NK-92 (cell line): ENCODE data around the gene DAAM1.

Experiments used
- DNase-seq: peaks from one replicate; lab custom pipeline; 2025; ENCODE audit not compliant: unreplicated experiment; lab: John Stamatoyannopoulos, UW

DAAM1 gene

DNA sequence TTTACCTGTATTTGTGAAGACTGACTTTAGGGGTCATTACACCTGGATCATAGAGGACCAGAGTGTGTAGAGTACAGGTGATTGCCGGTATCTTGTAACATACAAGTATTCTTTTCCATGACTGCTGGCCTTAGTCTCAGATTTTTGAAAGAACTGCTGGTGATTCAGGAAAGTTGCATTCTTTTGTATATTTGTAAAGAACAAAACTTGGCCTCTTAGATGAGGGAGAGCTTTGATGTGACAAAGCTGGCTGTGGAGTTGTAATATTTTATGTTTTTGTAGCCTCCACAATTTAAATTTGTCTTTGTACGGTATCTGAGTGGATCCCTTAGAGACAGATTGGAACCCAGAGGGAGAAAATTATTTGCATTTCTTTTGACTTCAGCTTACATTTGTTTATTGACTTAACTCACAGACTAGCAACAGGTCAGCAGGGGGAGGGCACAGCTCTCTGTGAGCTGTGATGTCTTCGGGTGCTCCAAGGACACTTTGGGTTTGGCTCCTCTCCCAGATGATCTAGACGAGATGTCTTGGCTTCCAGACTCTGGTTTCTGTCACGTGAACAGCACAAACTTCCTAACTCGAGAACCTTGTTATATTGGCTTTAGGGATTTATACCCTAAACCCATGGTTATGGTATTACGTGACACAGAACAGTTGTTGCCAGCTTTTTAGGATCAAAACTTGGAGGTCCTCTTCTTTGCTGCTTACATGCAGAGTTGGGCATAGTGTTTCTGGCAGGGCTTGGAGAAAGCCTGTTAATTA, 65.9 kb downstream of the DAAM1 start:
- no peak for DNase-seq

DNA sequence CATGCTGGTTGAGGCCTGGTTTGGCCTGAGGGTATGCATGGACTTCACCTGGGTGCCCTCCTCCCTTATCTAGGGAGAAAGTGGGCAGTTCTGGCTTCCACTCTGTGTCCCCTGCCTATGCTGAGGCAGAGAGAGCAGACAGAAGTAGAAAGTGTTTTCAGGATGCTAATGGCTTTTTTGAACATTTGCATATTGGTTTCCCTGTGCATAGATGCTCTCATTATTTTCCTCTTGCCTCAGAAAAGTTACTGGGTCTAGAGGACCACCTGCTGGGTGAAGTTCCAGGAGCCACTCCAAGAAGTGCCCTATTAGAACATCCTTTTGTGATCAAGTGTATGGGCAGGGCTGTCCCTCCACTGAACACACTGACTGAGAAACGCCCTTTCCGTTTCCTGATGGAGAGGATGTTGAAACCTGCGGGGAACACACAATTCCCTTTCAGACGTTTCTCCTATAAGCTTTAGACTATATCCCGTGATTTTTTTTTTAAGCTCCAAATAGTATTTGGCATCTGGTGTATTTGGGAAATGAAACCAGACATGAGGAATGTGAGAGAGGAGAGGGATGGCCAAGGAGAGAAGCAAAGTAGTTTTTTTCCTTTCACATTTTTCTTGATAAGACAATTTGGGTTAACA, 66.6 kb downstream of the DAAM1 start:
- no peak for DNase-seq

DNA sequence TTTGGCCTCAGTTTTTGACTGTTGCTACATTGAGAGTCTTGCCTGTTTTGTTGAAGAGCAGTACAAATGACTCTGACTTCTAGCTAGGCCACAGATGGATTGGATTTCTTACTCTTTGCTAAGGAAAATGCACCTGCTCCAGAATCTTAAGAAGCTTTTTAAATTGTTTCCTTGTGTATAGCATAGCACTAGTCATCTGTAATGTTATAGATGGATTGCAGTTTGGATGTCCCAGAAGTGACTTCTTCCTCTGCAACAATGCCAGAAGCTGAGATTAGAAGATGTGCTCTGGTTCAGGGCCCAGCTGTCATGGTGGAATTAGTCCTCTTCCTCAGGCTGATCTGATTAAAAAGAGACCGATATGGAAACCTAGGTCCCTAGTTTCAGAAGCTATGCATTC, 67.9 kb downstream of the DAAM1 start:
- no peak for DNase-seq

DNA sequence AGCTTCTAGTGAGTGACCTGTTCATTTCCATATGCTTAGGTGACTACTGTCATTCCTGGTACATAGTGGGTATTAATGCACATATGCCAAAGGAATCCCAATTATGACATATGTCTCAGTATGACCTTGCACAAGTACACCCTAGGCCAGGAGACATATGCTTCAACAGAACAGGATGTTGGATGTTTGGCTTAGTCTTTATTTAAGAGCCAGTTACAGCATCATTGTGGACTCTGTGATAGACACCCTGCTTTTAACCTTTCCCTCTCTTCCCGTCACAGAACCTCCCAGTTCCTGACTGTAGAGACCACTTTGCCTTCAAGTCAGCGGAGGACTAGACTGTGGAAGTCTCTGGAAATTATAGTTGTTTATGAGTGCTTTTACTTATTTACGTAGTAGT, 72.9 kb downstream of the DAAM1 start:
- DNase-seq: no peak

DNA sequence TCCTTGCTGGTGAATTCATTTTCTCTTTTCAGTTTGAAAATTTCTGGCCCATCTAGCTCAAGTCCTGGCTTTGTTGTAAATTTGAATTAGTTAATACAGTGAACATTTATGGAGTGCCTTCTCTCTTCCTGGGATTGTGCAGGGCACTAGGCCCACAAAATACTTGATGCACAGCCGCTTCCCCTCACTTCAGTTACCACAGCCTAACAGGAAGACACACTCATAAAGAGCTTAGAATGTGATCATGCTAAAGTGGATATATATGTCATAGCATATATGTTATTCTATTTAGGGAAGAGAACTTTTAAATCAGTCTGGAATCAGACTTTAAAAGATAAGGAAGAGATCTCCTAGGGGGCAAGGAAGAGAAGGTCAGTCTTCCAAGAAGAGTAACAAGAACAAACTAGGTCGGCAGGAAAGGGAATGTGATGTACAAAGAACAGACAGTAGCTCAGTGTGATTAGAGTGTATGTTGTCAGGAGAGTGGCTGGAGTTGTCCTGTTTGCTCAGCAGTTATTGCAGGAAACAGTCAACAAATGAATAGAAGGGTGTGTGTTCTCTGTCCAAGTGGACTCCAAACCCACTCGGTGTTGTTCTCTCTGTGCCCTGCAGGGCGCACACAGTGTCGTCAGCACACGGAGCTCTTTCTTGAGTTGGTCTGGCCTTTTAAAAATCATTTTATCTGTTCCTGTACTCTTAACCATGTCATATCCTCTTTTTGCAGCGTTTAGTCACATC, 74.4 kb downstream of the DAAM1 start:
- DNase-seq: no peak

DNA sequence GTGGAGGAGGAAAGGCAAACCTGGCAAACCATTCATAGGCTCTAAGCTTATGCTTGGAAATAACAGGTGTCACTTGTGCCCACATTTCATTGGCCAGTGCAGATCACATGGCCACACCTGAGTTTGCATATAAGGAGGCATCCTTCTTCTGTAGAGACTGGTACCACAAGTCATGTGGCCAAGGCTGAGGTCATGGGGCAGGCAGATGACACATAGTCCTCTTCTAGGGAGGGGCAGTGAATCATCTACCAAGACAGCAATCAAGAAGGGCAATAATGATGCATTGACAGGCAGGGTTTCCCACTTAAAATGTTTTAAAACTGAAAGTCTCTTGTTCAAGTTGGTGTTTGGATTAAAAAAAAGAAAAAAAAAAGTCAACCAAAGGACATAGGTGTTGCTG, 77.3 kb downstream of the DAAM1 start:
- no peak for DNase-seq

DNA sequence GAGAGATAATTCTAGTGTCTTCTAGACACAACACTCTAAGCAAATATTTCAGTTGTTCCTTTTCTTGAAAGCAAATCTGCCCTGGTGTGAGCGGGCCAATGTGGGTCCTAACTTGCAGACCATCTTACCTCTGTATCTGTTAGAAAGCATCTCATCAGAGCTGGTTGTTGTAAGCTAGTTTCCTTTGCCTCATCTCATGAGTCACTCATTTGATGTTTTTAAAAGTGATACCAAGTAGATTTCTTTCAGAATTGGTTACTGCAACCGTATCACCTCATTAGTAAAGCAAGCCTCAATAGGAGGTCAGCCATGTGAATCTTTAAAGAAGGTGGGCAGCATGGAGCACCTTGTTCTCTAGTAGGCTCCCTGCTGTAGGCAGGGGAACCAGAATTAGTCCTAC, 78.6 kb downstream of the DAAM1 start:
- DNase-seq: no peak

DNA sequence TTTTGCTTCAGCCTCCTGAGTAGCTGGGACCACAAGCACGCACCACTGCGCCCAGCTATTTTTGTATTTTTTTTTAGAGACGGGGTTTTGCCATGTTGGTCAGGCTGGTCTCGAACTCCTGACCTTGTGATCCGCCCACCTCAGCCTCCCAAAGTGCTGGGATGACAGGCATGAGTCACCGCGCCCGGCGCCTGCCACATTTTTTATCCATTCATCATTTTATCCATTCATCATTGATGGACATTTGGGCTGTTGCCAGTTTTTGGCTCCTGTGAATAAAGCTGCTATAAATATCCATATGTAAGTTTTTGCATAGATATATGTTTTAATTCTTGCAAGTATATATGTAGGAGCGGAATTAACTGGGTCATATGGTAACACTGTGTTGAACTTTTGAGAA, 79.5 kb downstream of the DAAM1 start:
- DNase-seq: no peak

DNA sequence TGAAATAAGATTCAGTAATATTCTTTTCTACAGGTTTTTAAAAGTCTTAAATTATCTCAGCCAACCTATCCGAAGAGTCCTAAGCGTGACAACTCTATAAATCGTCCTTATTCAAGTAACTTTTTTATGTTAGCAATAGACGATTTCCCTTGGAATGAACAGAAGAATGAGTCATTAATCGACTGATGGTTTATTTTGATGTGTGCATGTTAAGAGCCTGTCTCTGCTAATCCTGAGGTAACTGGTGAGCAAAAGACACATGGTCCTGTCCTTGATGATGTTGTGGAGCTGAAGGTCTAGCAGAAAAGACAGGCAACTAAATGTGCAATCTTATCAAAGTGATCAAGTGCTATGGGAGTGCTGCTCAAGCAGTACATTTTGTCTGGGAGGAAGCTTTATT, 80.4 kb downstream of the DAAM1 start:
- DNase-seq: no peak

DNA sequence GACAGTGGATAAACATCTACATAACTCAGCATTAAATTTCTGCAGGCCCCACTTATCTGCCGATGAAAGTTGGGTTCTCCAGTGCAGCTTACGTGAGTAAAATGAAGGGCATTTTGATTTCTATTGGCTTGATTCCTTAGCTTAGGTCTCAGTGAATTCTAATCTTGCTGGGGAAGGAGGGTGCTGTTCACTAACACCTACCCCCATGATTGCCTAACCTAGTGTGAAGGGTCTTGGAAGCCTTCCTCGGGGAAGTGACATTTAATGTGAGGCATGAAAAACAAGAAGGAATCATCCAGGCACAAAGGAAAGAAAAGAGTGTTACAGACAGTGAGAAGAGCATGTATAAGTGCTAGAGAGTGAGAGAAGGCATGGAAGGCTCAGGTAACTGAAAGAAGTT, 81.0 kb downstream of the DAAM1 start:
- no peak for DNase-seq

DNA sequence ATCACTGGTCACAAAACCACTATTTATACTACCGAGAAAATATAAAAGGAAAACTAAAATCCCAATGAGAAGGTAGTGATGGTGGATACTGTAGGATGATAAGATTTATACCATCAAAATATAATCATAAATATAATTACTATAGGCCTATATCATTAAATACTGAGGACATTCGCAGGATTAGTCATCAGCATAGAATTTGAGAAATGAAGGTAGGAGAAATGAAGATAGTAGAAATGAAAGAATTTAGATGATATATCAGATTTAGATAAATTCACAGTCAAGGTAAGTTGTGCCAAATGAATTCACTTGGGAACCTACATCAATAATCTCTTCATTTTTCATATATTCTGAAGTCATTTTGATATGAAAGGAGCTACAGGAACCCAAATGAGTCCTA, 82.8 kb downstream of the DAAM1 start:
- DNase-seq: no peak

DNA sequence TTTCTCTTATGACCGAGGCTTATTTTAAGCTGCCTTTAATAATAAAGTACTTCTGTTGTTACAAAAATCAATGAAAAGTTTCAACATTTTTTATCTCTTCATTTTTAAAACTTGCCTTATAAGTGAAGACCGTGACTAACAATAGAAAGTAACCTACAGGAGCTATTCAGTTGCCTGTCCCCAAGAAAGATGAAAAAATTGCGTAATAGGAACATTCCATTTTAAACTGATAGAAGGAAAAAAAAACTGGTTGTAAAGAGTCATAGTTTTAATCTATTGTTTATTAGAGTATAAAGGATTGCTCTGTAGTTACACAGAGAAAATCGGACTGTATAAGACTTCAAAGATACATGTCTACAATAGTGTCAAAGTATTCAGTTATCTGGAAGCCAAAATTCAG, 83.3 kb downstream of the DAAM1 start:
- no peak for DNase-seq

DNA sequence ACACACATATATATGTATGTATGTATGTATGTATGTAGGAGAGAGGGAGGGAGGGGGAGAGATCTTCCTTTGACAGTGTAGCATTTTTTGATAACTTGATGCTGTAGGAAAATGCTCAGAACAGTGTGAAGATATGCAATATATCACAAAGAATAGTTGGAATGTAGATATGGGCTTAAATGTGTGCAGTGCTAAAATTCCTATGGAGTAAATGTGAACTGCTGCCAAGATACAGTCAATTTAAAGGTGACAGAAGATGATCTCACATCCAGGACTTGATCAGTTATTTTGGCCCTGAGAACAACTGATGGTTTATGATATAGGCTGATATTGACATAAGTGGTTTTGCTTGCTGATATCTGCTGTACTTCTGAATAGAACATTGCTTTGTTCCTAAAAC, 84.2 kb downstream of the DAAM1 start:
- no peak for DNase-seq

DNA sequence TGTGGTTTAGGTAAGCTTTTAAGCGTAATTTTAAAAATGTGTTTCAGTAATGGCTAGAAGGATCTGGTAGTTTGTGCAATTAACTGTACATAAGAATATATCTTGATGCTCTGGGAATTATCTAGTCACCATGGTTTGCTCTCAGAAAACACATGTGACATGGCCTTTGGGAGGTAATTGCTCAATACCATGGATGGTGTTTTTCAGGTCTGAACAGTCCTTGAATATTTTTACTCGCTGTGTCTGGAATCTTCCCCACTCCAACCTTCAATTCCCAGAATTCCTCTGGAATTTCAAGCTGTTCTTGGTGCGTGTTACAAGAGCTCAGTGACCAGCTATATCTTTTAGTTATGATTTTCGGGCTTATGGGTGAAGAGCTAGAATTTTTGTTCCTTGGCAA, 85.3 kb downstream of the DAAM1 start:
- no peak for DNase-seq

DNA sequence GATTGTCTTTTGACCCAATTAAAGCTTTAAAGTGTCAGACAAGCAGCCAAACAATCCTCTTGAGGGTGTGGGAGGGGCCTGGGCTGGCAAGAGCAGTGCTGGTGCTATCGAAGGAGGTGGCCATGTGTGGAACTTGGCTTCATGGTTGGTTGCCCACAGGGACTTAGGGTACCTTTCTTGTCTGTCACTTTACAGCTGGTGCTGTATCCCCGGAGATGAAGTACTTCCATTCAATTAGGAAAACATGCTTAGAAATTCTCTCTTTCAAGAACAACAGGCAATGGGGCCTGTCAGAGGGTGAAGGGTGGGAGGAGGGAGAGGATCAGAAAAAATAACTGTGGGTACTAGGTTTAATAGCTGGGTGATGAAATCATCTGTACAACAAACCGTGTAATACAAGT, 86.5 kb downstream of the DAAM1 start:
- no peak for DNase-seq

DNA sequence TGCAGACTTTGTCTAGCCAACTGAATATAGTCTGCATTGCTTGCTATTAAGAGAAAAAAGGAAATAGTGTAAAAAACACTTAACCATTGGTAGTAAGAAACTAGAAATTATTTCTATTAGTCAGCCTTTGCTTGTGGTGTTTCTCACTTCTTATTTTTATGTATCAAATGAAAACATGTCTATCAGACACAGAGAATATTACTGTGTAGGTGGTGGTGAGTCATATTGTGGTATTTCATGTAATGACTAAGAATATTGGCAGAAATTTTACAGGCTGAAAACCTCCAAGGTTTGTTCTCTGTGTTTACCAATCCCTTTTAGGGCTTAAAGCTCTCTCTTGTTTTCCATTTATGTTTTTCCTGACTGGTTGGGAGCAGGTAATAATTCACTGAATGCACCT, 87.2 kb downstream of the DAAM1 start:
- no peak for DNase-seq

DNA sequence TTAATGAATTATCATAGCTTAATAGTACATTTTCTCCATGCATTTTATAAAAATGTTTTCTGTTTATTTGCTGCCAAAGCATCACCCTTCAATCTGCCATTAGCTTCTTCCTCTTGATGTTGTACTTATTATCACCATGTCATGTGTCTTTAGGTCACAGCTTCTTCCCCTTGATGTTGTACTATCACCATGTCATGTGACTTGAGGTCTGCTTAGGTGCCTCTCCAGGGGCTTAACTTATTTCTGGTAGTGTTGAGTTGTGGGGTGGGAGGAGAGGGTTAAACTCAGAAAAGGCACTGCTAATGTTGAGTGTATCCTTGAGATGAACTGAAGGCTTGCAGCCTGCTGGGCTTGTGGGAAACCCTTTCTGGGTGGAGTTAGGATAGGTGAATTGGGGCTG, 87.8 kb downstream of the DAAM1 start:
- no peak for DNase-seq

DNA sequence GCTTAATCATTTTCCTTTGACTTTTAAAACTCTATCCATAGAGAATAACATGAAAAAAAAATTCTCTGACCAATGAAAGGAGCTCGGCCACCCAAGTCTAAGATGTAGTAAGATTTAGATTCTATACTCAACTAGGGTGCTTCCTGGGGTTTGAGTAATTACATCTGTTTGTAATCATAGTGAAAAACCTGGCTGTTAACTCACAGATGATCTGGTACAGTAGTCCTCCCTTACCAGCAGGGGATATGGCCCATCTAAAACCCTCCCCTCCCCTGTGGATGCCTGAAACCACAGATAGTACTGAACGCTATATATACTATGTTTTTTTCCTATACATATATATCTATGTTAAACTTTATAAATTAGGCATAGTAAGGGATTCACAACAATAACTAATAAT, 89.2 kb downstream of the DAAM1 start:
- no peak for DNase-seq

DNA sequence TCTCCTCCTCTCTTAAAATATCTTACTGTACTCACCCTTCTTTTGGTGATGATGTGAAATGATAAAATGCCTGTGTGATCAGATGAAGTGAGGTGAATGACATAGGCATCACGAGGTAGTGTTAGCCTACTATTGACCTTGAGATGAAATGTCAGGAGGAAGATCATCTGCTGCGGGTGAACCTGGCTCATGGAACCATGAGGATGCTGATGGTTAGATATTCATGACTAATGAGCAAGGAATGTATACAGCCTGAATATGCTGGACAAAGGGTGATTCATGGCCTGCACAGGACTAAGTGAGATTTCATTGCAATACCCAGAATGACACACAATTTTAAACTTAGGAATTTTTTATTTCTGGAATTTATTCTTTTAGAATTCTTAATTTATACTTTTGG, 89.6 kb downstream of the DAAM1 start:
- DNase-seq: no peak

DNA sequence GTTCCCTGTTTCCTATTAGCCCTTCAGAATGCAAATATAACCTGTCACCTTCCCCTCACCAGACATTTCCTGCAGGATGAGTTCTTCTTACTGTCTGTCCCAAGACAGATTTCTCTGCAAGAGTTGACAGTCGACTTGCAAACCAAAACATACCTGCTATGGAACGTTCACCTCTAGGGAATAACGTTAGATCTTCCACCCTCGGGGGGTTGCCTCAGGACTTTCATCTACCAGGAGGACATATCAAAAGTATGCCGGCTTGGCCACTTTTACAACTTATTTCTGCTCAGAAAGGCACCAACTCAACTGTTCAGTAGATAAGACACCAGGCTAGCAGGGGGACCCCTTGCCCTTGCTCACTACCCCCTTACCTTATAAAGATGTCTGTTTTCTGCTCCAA, 92.5 kb downstream of the DAAM1 start:
- no peak for DNase-seq

DNA sequence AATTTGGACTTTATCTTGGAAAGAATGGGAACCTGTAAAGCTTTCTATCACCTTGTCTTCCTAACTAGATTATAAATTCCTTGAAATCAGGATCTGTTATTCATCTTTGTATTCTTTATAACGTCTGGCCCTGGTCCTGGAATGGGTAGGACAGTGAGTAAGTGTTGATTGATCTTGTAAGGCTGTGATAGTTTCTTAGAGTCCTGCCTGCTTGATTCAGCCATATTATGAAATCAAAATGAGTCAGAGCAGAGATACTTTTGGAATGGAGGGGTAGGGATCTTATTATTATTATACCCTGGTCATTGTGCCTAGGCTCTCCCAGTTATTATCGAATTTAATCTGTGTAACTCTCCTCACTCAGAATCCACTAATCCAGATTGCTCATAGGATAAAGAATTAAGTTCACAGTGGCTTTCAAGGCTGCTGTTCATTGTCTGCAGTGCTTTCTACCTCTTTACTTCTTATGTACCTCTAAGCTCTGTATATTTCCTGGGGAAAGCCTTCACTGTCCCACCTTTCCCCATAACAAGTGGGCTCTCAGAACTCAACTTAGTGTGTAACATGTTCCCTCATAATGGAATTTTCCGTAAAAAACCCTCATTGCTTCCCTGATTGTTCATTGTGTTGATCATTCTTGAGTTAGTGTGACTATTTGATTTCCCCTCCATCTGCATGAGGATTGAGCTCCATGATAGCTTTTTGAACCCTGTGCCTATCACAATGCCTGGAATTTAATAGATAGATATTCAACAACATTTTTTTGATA, 93.3 kb downstream of the DAAM1 start:
- no peak for DNase-seq

DNA sequence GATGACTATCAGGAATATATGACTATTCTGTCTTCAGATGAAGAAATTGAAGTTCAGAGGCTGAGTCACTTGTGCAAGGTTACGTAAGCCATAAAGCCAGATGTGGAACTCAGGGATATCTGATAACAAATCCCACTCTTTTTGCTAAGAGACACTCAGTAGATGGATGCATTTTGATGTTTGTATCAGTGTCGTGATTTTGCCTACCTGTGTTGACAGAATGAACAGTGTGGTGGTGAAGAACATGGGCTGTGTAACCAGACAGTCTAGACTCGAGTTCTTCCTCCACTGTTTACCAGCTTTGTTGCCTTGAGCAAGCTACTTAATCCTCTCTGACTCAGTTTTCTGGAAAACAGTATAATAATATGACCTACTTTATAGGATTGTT, 93.9 kb downstream of the DAAM1 start:
- DNase-seq: no peak
